OCI-LY1 (cell line): ENCODE results near the gene ADAMTS12.

ENCODE experiments used
- EZH2 ChIP-seq: fragments of 200-600 bp; sonication (generic), shearing (Covaris generic); IDR thresholded peaks from 2 replicates; pipeline ENCODE4 v1.8.0; 2017; ENCODE audit warnings: borderline replicate concordance, mixed run types, mild to moderate bottlenecking, antibody characterized with exemption, low read length, moderate library complexity, mixed read lengths
- TF ChIP-seq, protein P1 (sequence below): fragments of 200-600 bp; sonication (generic), shearing (Covaris generic); IDR thresholded peaks from 2 replicates; pipeline ENCODE4 v1.5.1; 2017; ENCODE audit warnings: mild to moderate bottlenecking, antibody characterized with exemption, low read length, moderate library complexity, mixed read lengths

DNA sequence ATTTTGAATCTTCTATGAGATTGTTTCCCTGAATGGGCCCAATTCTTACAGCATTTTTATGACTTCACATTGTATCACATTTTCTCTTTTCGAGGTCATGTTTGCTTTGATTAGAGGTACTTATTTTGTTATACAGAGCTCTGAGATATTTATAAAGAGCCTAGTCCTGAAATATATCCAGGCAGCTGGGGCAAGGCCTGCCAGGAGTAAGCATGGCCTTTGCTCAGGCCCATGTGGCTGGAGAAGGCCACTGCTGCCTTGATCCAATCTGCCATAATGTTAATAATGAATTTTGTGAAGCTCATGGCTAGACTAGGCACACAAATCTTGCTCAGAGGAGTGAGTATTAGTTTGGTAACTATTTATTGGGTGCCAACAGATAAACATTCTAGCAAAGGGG lies 355.0 kb downstream of the ADAMTS12 start:
- TF ChIP-seq, protein P1, sequence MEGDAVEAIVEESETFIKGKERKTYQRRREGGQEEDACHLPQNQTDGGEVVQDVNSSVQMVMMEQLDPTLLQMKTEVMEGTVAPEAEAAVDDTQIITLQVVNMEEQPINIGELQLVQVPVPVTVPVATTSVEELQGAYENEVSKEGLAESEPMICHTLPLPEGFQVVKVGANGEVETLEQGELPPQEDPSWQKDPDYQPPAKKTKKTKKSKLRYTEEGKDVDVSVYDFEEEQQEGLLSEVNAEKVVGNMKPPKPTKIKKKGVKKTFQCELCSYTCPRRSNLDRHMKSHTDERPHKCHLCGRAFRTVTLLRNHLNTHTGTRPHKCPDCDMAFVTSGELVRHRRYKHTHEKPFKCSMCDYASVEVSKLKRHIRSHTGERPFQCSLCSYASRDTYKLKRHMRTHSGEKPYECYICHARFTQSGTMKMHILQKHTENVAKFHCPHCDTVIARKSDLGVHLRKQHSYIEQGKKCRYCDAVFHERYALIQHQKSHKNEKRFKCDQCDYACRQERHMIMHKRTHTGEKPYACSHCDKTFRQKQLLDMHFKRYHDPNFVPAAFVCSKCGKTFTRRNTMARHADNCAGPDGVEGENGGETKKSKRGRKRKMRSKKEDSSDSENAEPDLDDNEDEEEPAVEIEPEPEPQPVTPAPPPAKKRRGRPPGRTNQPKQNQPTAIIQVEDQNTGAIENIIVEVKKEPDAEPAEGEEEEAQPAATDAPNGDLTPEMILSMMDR, result no peak
- no peak for TF ChIP-seq EZH2
